Lower leg skin (tissue), 4 donors: ENCODE results near the gene ARFIP1. TPM values are rescaled to one million over a fixed set of nuclear protein-coding genes. Genes with fewer than 3 reads are reported as not detected.
"Not testable (repeated sequence)": the region's sequence is repeated elsewhere in the genome, so short reads cannot be mapped to it uniquely, and the experiment has no call there.

ENCODE experiments used
- DNase-seq, 2 donors: peaks; one replicate each; pipeline ENCODE4 v3.0.0-alpha.2; 2019; ENCODE audit warnings: low spot score in 2 of 2
- H3K4me3 ChIP-seq: fragments of 200-600 bp; sonication (generic); 2 replicates; pipeline ENCODE4 v1.5.1; 2017; ENCODE audit warnings: mild to moderate bottlenecking, low read depth; ENCODE audit not compliant: poor library complexity, severe bottlenecking
- CTCF ChIP-seq, 3 donors: fragments of 450-650 bp; IDR thresholded peaks; one replicate each; pipeline ENCODE4 v1.5.1; 2016; ENCODE audit warnings: antibody characterized with exemption in 3 of 3, mild to moderate bottlenecking in 3 of 3, moderate library complexity in 2 of 3
- POLR2A ChIP-seq, 2 donors: fragments of 450-650 bp; IDR thresholded peaks; one replicate each; pipeline ENCODE4 v1.6.1; 2016 to 2017; ENCODE audit warnings: antibody characterized with exemption in 2 of 2, mild to moderate bottlenecking in 1 of 2, moderate library complexity in 1 of 2
- WGBS, 2 donors: methylation state at CpG; one replicate each; pipeline ENCODE4 v1.1.5; 2018; 5-methylcytosine and 5-hydroxymethylcytosine counted together
- intact Hi-C: fragments of 100-400 bp; cut with DNase I; formaldehyde crosslinking; loops from one replicate; pipeline ENCODE4 v1.15.0; 2023; ENCODE audit warnings: low total_unique reads
- total RNA-seq, 4 donors: library from RNA; depleted of rRNA; stranded (reverse); fragments of >200 nt; gene quantifications; one replicate each; pipeline ENCODE4 v1.1.0, GENCODE V29; 2016

Gene ARFIP1
- total RNA-seq, 4 donors from 2014 or later, result 21.3 to 36.1 (median 33.2) TPM

- DNase-seq, result no peak
- WGBS, 2 donors, result 68 to 69% methylated on average over 3 of the region's 3 CpGs
- intact Hi-C loops, result loop anchor here (10.0 kb wide), 1 partner anchor 231 kb away; no protein-coding TSS in a partner anchor
- TF ChIP-seq POLR2A (IDR thresholded peaks at IDR 0.05), result no peak
- no peak for TF ChIP-seq CTCF (IDR thresholded peaks at IDR 0.05)
- no peak overlapping the region for H3K4me3 ChIP-seq
Observed at GRCh38 chr4:152735906-152736305, 43.8 kb upstream of the ARFIP1 start.

- no peak for DNase-seq
- TF ChIP-seq CTCF (IDR thresholded peaks at IDR 0.05) (no peak), POLR2A (IDR thresholded peaks at IDR 0.05) (no peak)
- intact Hi-C loops, result loop anchor here (10.0 kb wide), 1 partner anchor 234 kb away; no protein-coding TSS in a partner anchor
- WGBS, 2 donors, result 53 to 60% methylated on average over 3 of the region's 3 CpGs
- no peak overlapping the region for H3K4me3 ChIP-seq
Observed at GRCh38 chr4:152738827-152739226, 40.9 kb upstream of the ARFIP1 start.

- DNase-seq, result no peak
- intact Hi-C loops, result no loop called here
- H3K4me3 ChIP-seq, result no peak overlapping the region
- TF ChIP-seq CTCF (IDR thresholded peaks at IDR 0.05) (no peak), POLR2A (IDR thresholded peaks at IDR 0.05) (no peak)
- 43 to 44% methylated on average over 2 of the region's 2 CpGs for WGBS, 2 donors
Observed at GRCh38 chr4:152747444-152747843, 32.3 kb upstream of the ARFIP1 start.

- intact Hi-C loops, result no loop called here
- H3K4me3 ChIP-seq, result no peak overlapping the region
- no peak for DNase-seq
- 91 to 97% methylated on average over 9 of the region's 9 CpGs for WGBS, 2 donors
- TF ChIP-seq CTCF (IDR thresholded peaks at IDR 0.05), result no peak
- no peak for TF ChIP-seq POLR2A (IDR thresholded peaks at IDR 0.05)
Observed at GRCh38 chr4:152748619-152749018, 31.1 kb upstream of the ARFIP1 start.

- H3K4me3 ChIP-seq, result no peak overlapping the region
- intact Hi-C loops, result no loop called here
- no peak for DNase-seq
- 95% methylated on average over 1 of the region's 1 CpG for WGBS, 2 donors
- no peak for TF ChIP-seq POLR2A (IDR thresholded peaks at IDR 0.05)
- TF ChIP-seq CTCF (IDR thresholded peaks at IDR 0.05), result no peak
Observed at GRCh38 chr4:152763796-152764195, 16.0 kb upstream of the ARFIP1 start.

GRCh38 chr4:152765069-152765737, 14.6 kb upstream of the ARFIP1 start:
- DNase-seq, H3K4me3 ChIP-seq, intact Hi-C loops: not testable (repeated sequence)
- 93 to 97% methylated on average over 18 to 23 of the region's 54 CpGs for WGBS, 2 donors
